Measurements from ENCODE around the gene ZNF497. TPM values are rescaled to one million over a fixed set of nuclear protein-coding genes. Genes with fewer than 3 reads are reported as not detected.
A peak's percentile ranks its signal among the peaks of the same experiment; 100 is the strongest.

ZNF497 gene
- total and polyA plus RNA-seq, 9 of the 15 experiments (the other 6 are each of a cell fraction or from before 2014, with no cell fraction given) = 0.06 to 0.98 (median 0.44) TPM; not detected in 1

DNA sequence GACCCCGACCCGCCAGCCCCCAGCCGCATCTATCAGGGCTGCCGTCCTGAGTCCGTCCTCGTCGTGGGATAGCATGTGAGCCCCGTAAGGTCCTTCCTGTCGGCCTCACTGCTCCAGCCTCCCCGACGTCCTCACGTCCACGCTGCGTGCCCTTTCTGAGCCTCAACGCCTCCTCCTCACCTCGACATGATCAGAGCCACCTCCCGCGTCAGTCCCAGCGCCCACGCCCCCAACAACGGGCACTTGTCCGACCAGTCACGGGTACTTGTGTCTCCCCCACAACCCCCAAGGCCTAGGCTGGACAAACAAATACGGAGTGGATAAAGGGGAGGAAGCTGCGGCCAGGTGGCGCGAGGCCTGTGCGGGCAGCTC lies 665 bp downstream of the ZNF497 start (continued):
- TF ChIP-seq DACH1 (IDR thresholded peaks at IDR 0.05; ENCODE audit: partially characterized antibody) (peak; percentile 15), KLF1 (tag; IDR thresholded peaks at IDR 0.05) (no peak), RFX1 (IDR thresholded peaks at IDR 0.05) (no peak), OTX1 (CRISPR knock-in tag; IDR thresholded peaks at IDR 0.05) (peak; percentile 55; the same call in 1 of the 2 replicates), TRIM24 (IDR thresholded peaks at IDR 0.05) (peak in 1 of 2 experiments; percentile 10; a peak in 1 of 4 replicates), NR2C2 (CRISPR knock-in tag; IDR thresholded peaks at IDR 0.05) (peak; percentile 31; the same call in 1 of the 2 replicates), NR2C2 (tag; IDR thresholded peaks at IDR 0.05) (no peak), CREB1 (IDR thresholded peaks at IDR 0.05) (no peak), CREB1 (CRISPR knock-in tag; IDR thresholded peaks at IDR 0.05) (peak; percentile 20; the same call in 1 of the 2 replicates), ARID1B (IDR thresholded peaks at IDR 0.05) (peak; percentile 41; the same call in 1 of the 2 replicates), HNRNPH1 (optimal IDR thresholded peaks at IDR 0.05; ENCODE audit: low read depth, low read length) (no peak), KAT7 (CRISPR knock-in tag; IDR thresholded peaks at IDR 0.05; ENCODE audit: borderline replicate concordance) (peak; percentile 99)
- TF ChIP-seq, protein P1, sequence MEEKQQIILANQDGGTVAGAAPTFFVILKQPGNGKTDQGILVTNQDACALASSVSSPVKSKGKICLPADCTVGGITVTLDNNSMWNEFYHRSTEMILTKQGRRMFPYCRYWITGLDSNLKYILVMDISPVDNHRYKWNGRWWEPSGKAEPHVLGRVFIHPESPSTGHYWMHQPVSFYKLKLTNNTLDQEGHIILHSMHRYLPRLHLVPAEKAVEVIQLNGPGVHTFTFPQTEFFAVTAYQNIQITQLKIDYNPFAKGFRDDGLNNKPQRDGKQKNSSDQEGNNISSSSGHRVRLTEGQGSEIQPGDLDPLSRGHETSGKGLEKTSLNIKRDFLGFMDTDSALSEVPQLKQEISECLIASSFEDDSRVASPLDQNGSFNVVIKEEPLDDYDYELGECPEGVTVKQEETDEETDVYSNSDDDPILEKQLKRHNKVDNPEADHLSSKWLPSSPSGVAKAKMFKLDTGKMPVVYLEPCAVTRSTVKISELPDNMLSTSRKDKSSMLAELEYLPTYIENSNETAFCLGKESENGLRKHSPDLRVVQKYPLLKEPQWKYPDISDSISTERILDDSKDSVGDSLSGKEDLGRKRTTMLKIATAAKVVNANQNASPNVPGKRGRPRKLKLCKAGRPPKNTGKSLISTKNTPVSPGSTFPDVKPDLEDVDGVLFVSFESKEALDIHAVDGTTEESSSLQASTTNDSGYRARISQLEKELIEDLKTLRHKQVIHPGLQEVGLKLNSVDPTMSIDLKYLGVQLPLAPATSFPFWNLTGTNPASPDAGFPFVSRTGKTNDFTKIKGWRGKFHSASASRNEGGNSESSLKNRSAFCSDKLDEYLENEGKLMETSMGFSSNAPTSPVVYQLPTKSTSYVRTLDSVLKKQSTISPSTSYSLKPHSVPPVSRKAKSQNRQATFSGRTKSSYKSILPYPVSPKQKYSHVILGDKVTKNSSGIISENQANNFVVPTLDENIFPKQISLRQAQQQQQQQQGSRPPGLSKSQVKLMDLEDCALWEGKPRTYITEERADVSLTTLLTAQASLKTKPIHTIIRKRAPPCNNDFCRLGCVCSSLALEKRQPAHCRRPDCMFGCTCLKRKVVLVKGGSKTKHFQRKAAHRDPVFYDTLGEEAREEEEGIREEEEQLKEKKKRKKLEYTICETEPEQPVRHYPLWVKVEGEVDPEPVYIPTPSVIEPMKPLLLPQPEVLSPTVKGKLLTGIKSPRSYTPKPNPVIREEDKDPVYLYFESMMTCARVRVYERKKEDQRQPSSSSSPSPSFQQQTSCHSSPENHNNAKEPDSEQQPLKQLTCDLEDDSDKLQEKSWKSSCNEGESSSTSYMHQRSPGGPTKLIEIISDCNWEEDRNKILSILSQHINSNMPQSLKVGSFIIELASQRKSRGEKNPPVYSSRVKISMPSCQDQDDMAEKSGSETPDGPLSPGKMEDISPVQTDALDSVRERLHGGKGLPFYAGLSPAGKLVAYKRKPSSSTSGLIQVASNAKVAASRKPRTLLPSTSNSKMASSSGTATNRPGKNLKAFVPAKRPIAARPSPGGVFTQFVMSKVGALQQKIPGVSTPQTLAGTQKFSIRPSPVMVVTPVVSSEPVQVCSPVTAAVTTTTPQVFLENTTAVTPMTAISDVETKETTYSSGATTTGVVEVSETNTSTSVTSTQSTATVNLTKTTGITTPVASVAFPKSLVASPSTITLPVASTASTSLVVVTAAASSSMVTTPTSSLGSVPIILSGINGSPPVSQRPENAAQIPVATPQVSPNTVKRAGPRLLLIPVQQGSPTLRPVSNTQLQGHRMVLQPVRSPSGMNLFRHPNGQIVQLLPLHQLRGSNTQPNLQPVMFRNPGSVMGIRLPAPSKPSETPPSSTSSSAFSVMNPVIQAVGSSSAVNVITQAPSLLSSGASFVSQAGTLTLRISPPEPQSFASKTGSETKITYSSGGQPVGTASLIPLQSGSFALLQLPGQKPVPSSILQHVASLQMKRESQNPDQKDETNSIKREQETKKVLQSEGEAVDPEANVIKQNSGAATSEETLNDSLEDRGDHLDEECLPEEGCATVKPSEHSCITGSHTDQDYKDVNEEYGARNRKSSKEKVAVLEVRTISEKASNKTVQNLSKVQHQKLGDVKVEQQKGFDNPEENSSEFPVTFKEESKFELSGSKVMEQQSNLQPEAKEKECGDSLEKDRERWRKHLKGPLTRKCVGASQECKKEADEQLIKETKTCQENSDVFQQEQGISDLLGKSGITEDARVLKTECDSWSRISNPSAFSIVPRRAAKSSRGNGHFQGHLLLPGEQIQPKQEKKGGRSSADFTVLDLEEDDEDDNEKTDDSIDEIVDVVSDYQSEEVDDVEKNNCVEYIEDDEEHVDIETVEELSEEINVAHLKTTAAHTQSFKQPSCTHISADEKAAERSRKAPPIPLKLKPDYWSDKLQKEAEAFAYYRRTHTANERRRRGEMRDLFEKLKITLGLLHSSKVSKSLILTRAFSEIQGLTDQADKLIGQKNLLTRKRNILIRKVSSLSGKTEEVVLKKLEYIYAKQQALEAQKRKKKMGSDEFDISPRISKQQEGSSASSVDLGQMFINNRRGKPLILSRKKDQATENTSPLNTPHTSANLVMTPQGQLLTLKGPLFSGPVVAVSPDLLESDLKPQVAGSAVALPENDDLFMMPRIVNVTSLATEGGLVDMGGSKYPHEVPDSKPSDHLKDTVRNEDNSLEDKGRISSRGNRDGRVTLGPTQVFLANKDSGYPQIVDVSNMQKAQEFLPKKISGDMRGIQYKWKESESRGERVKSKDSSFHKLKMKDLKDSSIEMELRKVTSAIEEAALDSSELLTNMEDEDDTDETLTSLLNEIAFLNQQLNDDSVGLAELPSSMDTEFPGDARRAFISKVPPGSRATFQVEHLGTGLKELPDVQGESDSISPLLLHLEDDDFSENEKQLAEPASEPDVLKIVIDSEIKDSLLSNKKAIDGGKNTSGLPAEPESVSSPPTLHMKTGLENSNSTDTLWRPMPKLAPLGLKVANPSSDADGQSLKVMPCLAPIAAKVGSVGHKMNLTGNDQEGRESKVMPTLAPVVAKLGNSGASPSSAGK (IDR thresholded peaks at IDR 0.05) = peak; percentile 89
- TF ChIP-seq, protein P2, sequence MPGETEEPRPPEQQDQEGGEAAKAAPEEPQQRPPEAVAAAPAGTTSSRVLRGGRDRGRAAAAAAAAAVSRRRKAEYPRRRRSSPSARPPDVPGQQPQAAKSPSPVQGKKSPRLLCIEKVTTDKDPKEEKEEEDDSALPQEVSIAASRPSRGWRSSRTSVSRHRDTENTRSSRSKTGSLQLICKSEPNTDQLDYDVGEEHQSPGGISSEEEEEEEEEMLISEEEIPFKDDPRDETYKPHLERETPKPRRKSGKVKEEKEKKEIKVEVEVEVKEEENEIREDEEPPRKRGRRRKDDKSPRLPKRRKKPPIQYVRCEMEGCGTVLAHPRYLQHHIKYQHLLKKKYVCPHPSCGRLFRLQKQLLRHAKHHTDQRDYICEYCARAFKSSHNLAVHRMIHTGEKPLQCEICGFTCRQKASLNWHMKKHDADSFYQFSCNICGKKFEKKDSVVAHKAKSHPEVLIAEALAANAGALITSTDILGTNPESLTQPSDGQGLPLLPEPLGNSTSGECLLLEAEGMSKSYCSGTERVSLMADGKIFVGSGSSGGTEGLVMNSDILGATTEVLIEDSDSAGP (CRISPR knock-in tag; IDR thresholded peaks at IDR 0.05) = 0 out of 2 replicates have a peak, but pooled peaks have one; percentile 50

All from K562 (cell line).